Smooth muscle cell (in vitro differentiated cells): Measurements from ENCODE around the gene SEMA3C. TPM values are rescaled to one million over a fixed set of nuclear protein-coding genes. Genes with fewer than 3 reads are reported as not detected.

Source experiments
- DNase-seq: peaks from one replicate; lab custom pipeline; 2025; ENCODE audit not compliant: unreplicated experiment; lab: John Stamatoyannopoulos, UW
- H2AFZ ChIP-seq: fragments of 200-600 bp; sonication (generic); 2 replicates; pipeline ENCODE4 v1.6.0; 2016; ENCODE audit warnings: antibody characterized with exemption, low read depth, mild to moderate bottlenecking
- H3F3A ChIP-seq: fragments of 200-600 bp; sonication (generic); 2 replicates; pipeline ENCODE4 v1.6.0; 2017; ENCODE audit warnings: antibody characterized with exemption, low read depth
- H3K27ac ChIP-seq: fragments of 200-600 bp; sonication (generic); 2 replicates; pipeline ENCODE4 v1.5.1; 2016; ENCODE audit warnings: low read depth, mild to moderate bottlenecking
- H3K27me3 ChIP-seq: fragments of 200-600 bp; sonication (generic); 2 replicates; pipeline ENCODE4 v1.6.1; 2016; ENCODE audit warnings: low read depth, mild to moderate bottlenecking
- H3K36me3 ChIP-seq: fragments of 200-600 bp; sonication (generic); 2 replicates; pipeline ENCODE4 v1.5.1; 2016; ENCODE audit warnings: low read depth
- H3K4me1 ChIP-seq: fragments of 200-600 bp; sonication (generic); 2 replicates; pipeline ENCODE4 v1.5.1; 2016; ENCODE audit warnings: low read depth
- H3K4me2 ChIP-seq: fragments of 200-600 bp; sonication (generic); 2 replicates; pipeline ENCODE4 v1.6.0; 2016; ENCODE audit warnings: mild to moderate bottlenecking
- H3K4me3 ChIP-seq: fragments of 200-600 bp; sonication (generic); 2 replicates; pipeline ENCODE4 v1.5.1; 2016; ENCODE audit warnings: mild to moderate bottlenecking
- H3K79me2 ChIP-seq: fragments of 200-600 bp; sonication (generic); 2 replicates; pipeline ENCODE4 v1.6.0; 2016; ENCODE audit warnings: low read depth, mild to moderate bottlenecking
- H3K9ac ChIP-seq: fragments of 200-600 bp; sonication (generic); 2 replicates; pipeline ENCODE4 v1.6.0; 2016; ENCODE audit warnings: low read depth
- H3K9me3 ChIP-seq: fragments of 200-600 bp; sonication (generic); replicated peaks from 2 replicates; pipeline ENCODE4 v1.5.1; 2016; ENCODE audit warnings: low read depth
- H4K20me1 ChIP-seq: fragments of 200-600 bp; sonication (generic); 2 replicates; pipeline ENCODE4 v1.6.0; 2016; ENCODE audit warnings: low read depth
- WGBS: methylation state at CpG from one replicate; pipeline ENCODE4 v1.1.7; 2016; ENCODE audit warnings: low lambda C conversion rate; 5-methylcytosine and 5-hydroxymethylcytosine counted together
- polyA plus RNA-seq: library from polyadenylated mRNA; unstranded; fragments of >200 nt; fragmentation: Nextera tagmentation; extraction: Ambion mirVana; gene quantifications from 2 replicates; pipeline ENCODE4 v1.2.1, GENCODE V29; 2016
- total RNA-seq: library from RNA; depleted of rRNA; stranded (reverse); fragments of >200 nt; gene quantifications from 2 replicates; pipeline ENCODE4 v1.2.3, GENCODE V29; 2014
- TF ChIP-seq, protein P1 (sequence below): fragments of 200-600 bp; sonication (generic); IDR thresholded peaks from 2 replicates; pipeline ENCODE4 v1.5.1; 2017; ENCODE audit warnings: borderline replicate concordance, mild to moderate bottlenecking, antibody characterized with exemption; ENCODE audit not compliant: insufficient read depth, poor library complexity, severe bottlenecking

The SEMA3C gene
- total and polyA plus RNA-seq, 2 experiments from 2014 or later = 20.6 to 295 TPM

DNA sequence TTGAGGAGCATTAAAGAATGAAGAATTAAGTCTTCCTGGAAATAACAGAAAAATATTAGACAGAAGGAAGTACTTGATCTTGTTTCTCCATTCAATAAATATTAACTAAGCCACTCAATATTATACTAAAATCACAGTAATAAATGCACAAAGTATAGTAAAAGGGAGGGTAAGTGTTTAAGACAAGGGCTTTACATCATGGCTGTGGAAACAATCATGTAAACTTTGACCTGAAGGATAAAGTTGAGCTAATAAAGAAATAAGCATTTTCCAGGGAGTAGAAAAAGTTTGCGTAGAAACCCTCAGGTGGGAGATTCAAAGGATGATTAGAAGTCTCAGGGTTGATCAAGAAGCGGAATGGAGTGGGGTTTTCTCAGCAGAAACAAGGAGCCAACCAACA, 78.2 kb downstream of the SEMA3C start:
- WGBS = 89% methylated on average over 2 of the region's 2 CpGs
- Histone ChIP-seq H3K36me3 (no peaks in the 10 kb centered on the region), H3K4me1 (peaks cover 10% of the 10 kb centered on the region), H3F3A (no peaks in the 10 kb centered on the region), H3K79me2 (no peaks in the 10 kb centered on the region), H3K27me3 (no peaks in the 10 kb centered on the region), H3K4me2 (no peak overlapping the region), H3K9ac (no peak overlapping the region), H3K4me3 (no peak overlapping the region), H4K20me1 (no peaks in the 10 kb centered on the region), H2AFZ (no peak overlapping the region), H3K27ac (no peak overlapping the region), H3K9me3 (no peaks in the 10 kb centered on the region)
- DNase-seq = no peak
- TF ChIP-seq, protein P1, sequence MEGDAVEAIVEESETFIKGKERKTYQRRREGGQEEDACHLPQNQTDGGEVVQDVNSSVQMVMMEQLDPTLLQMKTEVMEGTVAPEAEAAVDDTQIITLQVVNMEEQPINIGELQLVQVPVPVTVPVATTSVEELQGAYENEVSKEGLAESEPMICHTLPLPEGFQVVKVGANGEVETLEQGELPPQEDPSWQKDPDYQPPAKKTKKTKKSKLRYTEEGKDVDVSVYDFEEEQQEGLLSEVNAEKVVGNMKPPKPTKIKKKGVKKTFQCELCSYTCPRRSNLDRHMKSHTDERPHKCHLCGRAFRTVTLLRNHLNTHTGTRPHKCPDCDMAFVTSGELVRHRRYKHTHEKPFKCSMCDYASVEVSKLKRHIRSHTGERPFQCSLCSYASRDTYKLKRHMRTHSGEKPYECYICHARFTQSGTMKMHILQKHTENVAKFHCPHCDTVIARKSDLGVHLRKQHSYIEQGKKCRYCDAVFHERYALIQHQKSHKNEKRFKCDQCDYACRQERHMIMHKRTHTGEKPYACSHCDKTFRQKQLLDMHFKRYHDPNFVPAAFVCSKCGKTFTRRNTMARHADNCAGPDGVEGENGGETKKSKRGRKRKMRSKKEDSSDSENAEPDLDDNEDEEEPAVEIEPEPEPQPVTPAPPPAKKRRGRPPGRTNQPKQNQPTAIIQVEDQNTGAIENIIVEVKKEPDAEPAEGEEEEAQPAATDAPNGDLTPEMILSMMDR = no peak

DNA sequence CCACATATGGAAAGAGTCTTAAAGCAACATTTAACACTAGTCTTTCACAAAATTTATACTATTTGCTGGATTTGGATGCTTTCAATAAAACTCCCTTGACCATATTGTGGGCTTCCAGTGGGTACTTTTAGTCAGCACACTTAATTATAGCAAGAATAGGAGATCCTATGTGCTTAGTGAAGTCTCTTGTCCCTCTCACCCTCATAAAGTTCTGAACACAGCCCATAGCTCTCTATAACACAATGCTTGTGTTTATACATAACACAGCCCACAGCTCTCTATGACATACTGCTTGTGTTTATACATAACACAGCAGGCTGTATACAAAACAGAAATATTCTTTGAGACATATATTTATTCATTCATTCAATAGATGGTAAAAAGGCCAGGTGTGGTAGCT, 79.0 kb downstream of the SEMA3C start:
- Histone ChIP-seq H3F3A (no peaks in the 10 kb centered on the region), H3K27ac (no peak overlapping the region), H3K79me2 (no peaks in the 10 kb centered on the region), H2AFZ (no peak overlapping the region), H4K20me1 (no peaks in the 10 kb centered on the region), H3K9me3 (no peaks in the 10 kb centered on the region), H3K36me3 (no peaks in the 10 kb centered on the region), H3K9ac (no peak overlapping the region), H3K4me1 (peaks cover 10% of the 10 kb centered on the region), H3K4me2 (no peak overlapping the region), H3K27me3 (no peaks in the 10 kb centered on the region), H3K4me3 (no peak overlapping the region)
- no peak for DNase-seq
- TF ChIP-seq, protein P1 = no peak

DNA sequence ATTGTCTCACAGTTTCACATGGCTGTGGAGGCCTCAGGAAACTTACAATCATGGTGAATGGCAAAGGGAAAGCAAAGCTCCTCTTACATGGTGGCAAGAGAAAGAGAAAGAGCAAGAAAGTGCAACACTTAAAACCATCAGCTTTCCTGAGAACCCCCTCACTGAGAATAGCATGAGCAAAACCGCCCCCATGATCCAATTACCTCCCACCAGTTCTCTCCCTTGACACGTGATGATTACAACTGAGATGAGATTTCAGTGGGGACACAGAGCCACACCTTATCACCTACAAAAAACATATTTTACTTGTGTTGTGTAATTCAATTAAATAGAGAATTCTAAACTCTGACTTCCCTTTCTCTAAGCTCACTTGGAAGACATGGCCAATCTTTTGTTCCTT, 80.2 kb downstream of the SEMA3C start:
- Histone ChIP-seq H3K27ac (no peak overlapping the region), H2AFZ (no peak overlapping the region), H3K4me2 (no peak overlapping the region), H3K36me3 (no peaks in the 10 kb centered on the region), H3F3A (no peaks in the 10 kb centered on the region), H3K79me2 (peaks cover under 1% of the 10 kb centered on the region), H3K4me3 (no peak overlapping the region), H3K9me3 (no peaks in the 10 kb centered on the region), H3K4me1 (peaks cover 10% of the 10 kb centered on the region), H3K27me3 (no peaks in the 10 kb centered on the region), H4K20me1 (no peaks in the 10 kb centered on the region), H3K9ac (no peak overlapping the region)
- DNase-seq = no peak
- TF ChIP-seq, protein P1 = no peak
- WGBS = 48% methylated on average over 2 of the region's 2 CpGs

DNA sequence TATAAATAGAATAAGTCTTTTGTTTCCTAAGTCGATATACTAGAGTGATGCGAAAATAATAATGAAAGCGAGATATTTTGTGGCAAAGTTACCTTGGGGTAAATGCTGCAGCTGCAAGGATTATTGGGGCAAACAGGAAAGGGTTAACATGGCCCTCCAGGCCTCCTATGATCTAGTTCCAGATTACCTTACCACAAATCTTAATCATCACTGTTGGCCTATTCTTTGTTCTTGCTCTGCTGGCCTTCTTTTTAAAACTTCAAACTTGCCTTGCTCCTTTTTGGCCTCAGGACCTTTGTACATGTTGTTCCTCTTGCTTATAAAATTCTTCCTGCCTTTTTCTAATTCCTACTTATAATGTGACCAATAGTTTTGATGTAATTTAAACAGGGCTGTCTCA, 81.5 kb downstream of the SEMA3C start:
- WGBS = 89% methylated on average over 3 of the region's 3 CpGs
- TF ChIP-seq, protein P1 = no peak
- H3K27ac ChIP-seq = no peak overlapping the region
- no peaks in the 10 kb centered on the region for H3F3A ChIP-seq
- no peaks in the 10 kb centered on the region for H3K27me3 ChIP-seq
- peaks cover 10% of the 10 kb centered on the region for H3K4me1 ChIP-seq
- no peak overlapping the region for H2AFZ ChIP-seq
- peaks cover 11% of the 10 kb centered on the region for H3K79me2 ChIP-seq
- no peak for DNase-seq
- no peak overlapping the region for H3K4me3 ChIP-seq
- no peak overlapping the region for H3K4me2 ChIP-seq
- H3K36me3 ChIP-seq = no peaks in the 10 kb centered on the region
- H3K9me3 ChIP-seq = no peaks in the 10 kb centered on the region
- H4K20me1 ChIP-seq = no peaks in the 10 kb centered on the region
- H3K9ac ChIP-seq = no peak overlapping the region
